ENCODE results near the gene FARS2.

Gene FARS2

GRCh38 chr6:5383856-5384255 lies 122.5 kb downstream of the FARS2 start:
- DNase-seq, result no peak

- no peak for DNase-seq
Observed at GRCh38 chr6:5384276-5384675, 123.0 kb downstream of the FARS2 start.

- DNase-seq, result no peak
Observed at GRCh38 chr6:5388326-5388725, 127.0 kb downstream of the FARS2 start.

DNA sequence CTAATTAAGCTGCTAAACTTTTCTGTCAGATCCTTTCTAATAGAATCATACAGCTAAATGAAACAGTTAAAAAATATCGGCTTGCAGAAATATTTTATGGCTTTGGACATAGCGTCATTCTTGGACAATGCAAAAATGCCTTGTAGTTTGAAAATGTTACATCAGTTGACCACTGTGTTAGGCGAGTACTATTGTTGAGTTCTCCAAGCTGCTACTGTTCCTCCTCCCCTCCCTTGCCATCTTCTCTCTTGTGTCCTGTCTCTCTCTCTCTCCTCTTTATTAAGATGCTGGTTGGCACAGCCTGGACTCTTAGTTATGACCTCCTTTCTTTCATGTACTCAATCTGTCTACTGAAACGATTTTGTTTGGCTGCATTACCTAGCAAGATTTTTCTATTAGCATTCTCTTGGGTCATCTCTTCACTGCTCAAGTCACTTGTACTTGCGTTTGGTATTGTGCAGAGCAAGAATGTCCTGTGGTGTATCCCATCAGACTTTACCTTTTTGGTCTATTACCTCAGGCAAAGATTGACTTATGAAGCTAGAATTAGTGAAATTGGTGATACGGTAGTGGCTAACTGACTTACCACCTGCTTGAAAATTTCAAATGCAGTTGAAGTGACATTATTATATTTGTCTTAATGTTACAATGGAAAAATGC lies 127.9 kb downstream of the FARS2 start:
- no peak for DNase-seq

DNA sequence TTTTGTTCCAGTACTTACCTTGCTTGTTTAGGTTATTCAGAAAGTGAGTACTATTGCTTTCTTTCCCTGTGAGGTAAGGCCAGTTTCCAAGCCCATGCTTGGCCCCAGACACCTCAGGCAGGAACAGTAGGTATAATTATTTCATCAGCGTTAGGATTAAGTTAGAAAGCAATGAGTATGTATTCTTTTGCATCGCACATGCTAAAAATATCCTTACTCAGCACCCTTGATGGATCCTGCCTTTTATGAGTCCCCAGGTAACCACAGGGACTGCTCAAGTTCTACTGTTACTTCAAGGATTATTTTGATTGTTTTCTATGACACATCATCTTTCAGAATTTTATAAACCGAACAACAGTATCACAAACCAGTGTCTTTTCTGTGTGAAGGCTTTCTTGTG lies 128.9 kb downstream of the FARS2 start:
- DNase-seq, result no peak

- DNase-seq, result no peak
Observed at GRCh38 chr6:5394280-5394679, 133.0 kb downstream of the FARS2 start.

- no peak for DNase-seq
Observed at GRCh38 chr6:5395719-5396118, 134.4 kb downstream of the FARS2 start.

DNA sequence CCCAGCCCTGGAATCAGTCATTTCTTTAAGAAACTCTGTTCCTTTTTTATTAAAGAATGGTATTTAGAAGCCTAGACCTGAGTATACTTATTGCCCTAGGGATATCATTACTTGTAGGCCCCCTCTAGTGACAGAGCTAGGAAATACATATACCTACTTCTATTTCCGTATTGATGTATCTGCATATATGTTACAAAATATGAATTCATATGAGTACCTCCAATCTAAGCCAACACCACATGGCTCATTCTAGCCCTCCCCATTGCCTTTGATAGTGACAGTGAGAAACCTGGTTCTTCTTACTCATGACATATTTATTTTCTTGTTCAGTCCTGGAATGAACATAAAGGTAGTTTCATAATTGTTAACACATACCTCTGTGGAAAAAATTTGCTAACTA lies 137.2 kb downstream of the FARS2 start:
- DNase-seq, result no peak

DNA sequence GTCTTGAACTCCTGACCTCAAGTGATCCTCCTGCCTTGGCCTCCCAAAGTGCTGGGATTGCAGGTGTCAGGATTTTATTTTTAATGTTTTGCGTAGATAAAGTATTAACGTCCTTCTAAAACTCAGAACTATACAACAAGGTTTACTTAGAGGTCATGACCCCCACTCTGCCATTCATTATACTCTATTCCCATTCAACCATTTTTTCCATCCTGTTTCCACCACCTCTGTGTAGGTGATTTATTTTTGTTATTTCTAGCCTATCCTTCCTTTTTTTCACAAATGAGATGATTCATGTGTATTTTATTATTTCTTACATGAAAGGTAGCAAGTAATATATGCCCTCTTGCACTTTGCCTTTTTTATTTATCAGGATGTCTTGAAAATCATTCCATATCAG lies 138.1 kb downstream of the FARS2 start:
- no peak for DNase-seq

DNA sequence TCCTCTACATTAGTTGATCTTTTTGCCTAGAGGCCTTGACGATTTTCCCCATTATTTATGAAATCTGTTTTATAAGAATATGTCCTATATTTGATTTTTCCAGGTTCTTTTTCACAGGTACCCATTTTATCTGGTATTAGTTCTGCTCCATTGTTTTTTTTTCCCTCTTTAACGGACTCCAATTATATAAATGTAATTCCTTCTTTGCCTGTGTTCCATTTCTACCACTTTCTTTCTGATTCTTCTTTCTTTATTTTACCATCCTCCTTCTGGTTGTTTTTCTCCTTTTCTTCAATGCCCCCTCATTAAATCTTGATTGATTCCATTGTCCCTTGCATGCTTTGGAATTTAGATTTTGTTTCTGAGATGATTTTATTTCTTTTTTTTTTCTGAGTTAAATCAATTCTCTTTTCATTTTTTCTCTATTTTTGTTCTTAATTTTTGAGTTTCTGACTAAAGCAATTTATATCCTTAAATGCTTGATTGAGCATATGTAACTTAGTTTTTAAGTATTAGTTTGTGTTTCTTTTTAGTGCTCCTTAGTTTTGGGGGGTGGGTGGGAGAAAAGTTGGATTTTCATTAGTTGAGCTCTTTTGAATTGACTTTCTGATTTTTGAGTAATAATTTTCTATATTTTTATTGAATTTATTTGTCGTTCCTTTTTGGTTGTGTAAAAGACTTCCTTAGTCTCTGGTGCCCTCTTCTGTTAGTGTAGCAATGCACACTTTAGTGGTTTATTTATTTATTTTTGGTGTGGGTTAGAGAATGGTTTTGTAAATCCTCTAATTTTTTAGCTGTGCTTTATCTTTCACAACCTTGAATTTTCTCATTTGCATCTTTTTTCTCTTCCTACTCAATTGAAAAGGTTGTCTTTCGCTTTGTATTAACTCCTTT lies 140.8 kb downstream of the FARS2 start:
- no peak for DNase-seq

GRCh38 chr6:5403076-5403475 lies 141.8 kb downstream of the FARS2 start:
- DNase-seq, result no peak

- DNase-seq, result no peak
Observed at GRCh38 chr6:5403609-5404008, 142.3 kb downstream of the FARS2 start.

DNA sequence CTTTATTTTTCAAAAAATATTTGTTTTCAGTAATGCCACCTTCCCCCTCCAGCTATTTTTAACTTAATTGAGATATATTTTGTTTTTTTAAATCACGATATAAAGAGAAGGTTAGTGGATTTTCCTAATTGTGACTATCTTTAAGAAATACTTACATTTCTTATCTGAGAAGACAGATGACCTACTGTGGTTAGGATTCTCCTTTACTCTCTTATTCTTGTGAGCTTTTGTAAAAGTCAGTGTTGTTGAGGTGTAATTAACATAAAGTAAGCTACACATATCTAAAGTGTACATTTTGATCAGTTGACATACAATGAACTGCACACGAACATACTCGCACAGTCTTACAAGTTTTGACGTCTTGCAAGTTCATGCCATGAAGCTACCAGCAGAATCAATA lies 144.7 kb downstream of the FARS2 start:
- DNase-seq, result no peak

- DNase-seq, result no peak
Observed at GRCh38 chr6:5411414-5411813, 150.1 kb downstream of the FARS2 start.

DNA sequence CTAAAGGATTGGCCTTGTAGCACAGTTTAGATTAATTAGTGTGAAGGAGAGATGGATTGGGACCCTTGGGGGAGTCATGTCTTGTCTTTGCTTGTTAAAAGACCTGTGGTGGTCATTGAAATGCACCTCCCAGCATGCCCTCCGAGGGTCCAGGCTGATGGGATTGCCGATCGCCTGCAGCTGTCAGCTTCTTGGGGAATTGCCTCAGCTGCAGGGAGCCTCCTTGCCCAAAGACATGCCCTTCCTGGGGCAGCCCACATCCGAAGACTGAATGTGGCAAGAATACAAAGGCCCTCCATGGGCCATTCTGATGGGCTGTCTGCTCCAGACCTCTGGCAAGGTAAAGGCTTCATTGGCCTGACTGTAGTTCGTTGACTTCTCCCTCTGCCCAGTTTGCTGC lies 150.7 kb downstream of the FARS2 start:
- DNase-seq, result no peak

GRCh38 chr6:5412663-5413062 lies 151.3 kb downstream of the FARS2 start:
- no peak for DNase-seq

DNA sequence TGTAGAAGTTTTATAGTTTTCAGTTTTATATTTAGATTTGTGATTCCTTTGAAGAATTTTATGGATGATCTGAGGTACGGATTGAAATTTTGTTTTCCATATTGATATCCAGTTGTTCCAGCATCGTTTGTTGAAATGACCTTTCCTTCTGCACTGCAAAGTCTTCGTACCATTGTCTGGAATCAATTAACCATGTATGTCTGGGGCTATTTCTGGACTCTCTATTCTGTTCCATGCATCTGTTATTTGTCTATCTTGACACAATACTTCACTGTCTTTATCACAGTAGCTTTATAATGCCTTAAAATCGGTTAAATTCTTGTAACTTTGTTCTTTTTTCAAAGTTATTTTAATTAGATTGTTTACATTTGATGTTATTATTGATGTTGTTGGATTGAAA lies 154.9 kb downstream of the FARS2 start:
- no peak for DNase-seq

- no peak for DNase-seq
Observed at GRCh38 chr6:5422321-5422915, 161.1 kb downstream of the FARS2 start.

- DNase-seq, result no peak
Observed at GRCh38 chr6:5423251-5423650, 161.9 kb downstream of the FARS2 start.

- no peak for DNase-seq
Observed at GRCh38 chr6:5424726-5425125, 163.4 kb downstream of the FARS2 start.

DNA sequence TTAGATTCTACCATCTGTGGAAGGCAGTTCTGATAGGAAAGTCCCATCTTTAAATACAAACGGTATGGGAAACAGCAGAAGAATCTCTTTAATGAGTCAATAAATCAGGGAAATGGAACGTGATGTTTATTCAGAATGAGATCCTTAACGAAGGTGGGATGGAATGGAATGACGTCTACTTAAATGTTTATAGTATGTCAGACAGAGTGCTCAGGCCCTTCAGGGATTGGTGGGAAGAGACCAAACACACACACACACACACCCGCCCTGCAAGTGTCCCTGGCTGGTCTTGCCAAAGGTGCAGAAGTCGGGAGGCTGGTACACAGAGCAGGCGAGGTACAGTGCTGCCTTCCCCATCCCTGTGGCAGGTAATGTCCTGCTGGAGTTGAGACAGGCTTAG lies 164.0 kb downstream of the FARS2 start:
- DNase-seq, result no peak

DNA sequence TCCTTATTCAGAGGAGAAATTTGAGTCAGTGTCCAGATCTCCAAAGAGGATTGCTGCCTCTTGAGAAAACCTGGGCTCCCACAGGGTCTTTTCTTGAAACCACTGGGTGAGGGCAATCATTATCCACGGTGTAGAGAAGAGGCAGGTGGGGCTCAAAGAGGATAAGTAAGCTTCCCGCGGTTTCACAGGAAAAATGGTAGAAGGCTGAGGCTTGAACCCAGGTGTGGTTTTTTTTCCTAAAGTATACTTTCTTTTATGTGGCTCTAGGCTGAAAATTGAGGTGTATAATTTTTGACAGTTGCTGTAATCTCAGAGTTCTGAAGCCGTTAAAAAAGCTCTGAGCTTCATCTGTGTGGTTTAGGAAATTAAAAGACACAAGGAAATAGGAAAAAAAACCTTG lies 164.5 kb downstream of the FARS2 start:
- DNase-seq, result no peak

DNA sequence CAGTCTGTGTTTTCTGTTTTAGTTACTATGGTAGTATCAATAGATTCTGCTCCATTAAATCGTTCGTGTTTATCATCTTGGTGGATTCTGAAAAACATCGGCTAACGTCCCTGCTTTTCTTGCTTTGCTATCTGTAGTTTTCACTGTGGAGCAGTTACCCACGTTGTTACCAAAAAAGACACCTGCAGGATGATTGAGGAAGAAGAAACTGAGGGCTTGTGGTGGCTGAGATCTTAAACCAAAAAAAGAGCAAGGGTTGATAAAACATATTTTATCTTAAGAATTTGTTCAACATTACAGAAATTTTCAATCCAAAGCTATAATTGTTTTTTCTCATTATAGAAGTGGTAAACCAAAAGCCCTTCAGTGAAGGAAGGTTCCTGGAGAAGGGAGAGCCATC lies 166.3 kb downstream of the FARS2 start:
- DNase-seq, result no peak

- no peak for DNase-seq
Observed at GRCh38 chr6:5433324-5433723, 172.0 kb downstream of the FARS2 start.
